ENCODE results near the gene KCNIP1.

KCNIP1 gene

GRCh38 chr5:170584003-170584402 lies 80.2 kb downstream of the KCNIP1 start:
- Mint-ChIP-seq H3K9me3 (peaks cover 7% of the 10 kb centered on the region), H3K27ac (no peak overlapping the region), H3K36me3 (no peaks in the 10 kb centered on the region), H3K4me1 (no peaks in the 10 kb centered on the region), H3K27me3 (peaks cover 15% of the 10 kb centered on the region), H3K4me3 (no peak overlapping the region)
- ATAC-seq (ENCODE audit: low read depth), result no peak
- DNase-seq (ENCODE audit: low spot score in 2 of 2), result no peak

GRCh38 chr5:170584450-170585058 lies 80.7 kb downstream of the KCNIP1 start:
- Mint-ChIP-seq H3K27me3 (peaks cover 18% of the 10 kb centered on the region), H3K9me3 (peaks cover 10% of the 10 kb centered on the region), H3K4me1 (no peaks in the 10 kb centered on the region), H3K4me3 (no peak overlapping the region), H3K36me3 (no peaks in the 10 kb centered on the region), H3K27ac (no peak overlapping the region)
- no peak for DNase-seq (ENCODE audit: low spot score in 2 of 2)
- no peak for ATAC-seq (ENCODE audit: low read depth)

GRCh38 chr5:170585273-170585948 lies 81.6 kb downstream of the KCNIP1 start:
- no peaks in the 10 kb centered on the region for H3K4me1 Mint-ChIP-seq
- DNase-seq (ENCODE audit: low spot score in 2 of 2) (no peak), ATAC-seq (ENCODE audit: low read depth) (no peak)
- H3K27ac Mint-ChIP-seq, result no peak overlapping the region
- peaks cover 10% of the 10 kb centered on the region for H3K9me3 Mint-ChIP-seq
- no peak overlapping the region for H3K4me3 Mint-ChIP-seq
- peaks cover 19% of the 10 kb centered on the region for H3K27me3 Mint-ChIP-seq
- H3K36me3 Mint-ChIP-seq, result no peaks in the 10 kb centered on the region

GRCh38 chr5:170587808-170588207 lies 84.0 kb downstream of the KCNIP1 start:
- H3K27me3 Mint-ChIP-seq, result peaks cover 21% of the 10 kb centered on the region
- H3K36me3 Mint-ChIP-seq, result no peaks in the 10 kb centered on the region
- H3K27ac Mint-ChIP-seq, result no peak overlapping the region
- DNase-seq (ENCODE audit: low spot score in 2 of 2) (no peak), ATAC-seq (ENCODE audit: low read depth) (no peak)
- no peaks in the 10 kb centered on the region for H3K4me1 Mint-ChIP-seq
- peaks cover 9% of the 10 kb centered on the region for H3K9me3 Mint-ChIP-seq
- no peak overlapping the region for H3K4me3 Mint-ChIP-seq

GRCh38 chr5:170589643-170590042 lies 85.8 kb downstream of the KCNIP1 start:
- ATAC-seq (ENCODE audit: low read depth) (no peak), DNase-seq (ENCODE audit: low spot score in 2 of 2) (no peak)
- H3K4me1 Mint-ChIP-seq, result no peaks in the 10 kb centered on the region
- no peak overlapping the region for H3K4me3 Mint-ChIP-seq
- H3K36me3 Mint-ChIP-seq, result no peaks in the 10 kb centered on the region
- H3K9me3 Mint-ChIP-seq, result peaks cover 3% of the 10 kb centered on the region
- H3K27me3 Mint-ChIP-seq, result peaks cover 13% of the 10 kb centered on the region
- H3K27ac Mint-ChIP-seq, result no peak overlapping the region

GRCh38 chr5:170590566-170590965 lies 86.7 kb downstream of the KCNIP1 start:
- no peak overlapping the region for H3K4me3 Mint-ChIP-seq
- no peak for ATAC-seq (ENCODE audit: low read depth)

GRCh38 chr5:170591054-170591453 lies 87.2 kb downstream of the KCNIP1 start:
- no peak for ATAC-seq (ENCODE audit: low read depth)
- DNase-seq (ENCODE audit: low spot score in 2 of 2), result no peak
- H3K36me3 Mint-ChIP-seq, result no peaks in the 10 kb centered on the region
- H3K4me3 Mint-ChIP-seq, result no peak overlapping the region
- no peaks in the 10 kb centered on the region for H3K4me1 Mint-ChIP-seq
- peaks cover 3% of the 10 kb centered on the region for H3K9me3 Mint-ChIP-seq
- no peak overlapping the region for H3K27ac Mint-ChIP-seq
- H3K27me3 Mint-ChIP-seq, result peaks cover 8% of the 10 kb centered on the region

More at GRCh38 chr5:170590566-170590965, 86.7 kb downstream of the KCNIP1 start:
- no peaks in the 10 kb centered on the region for H3K4me1 Mint-ChIP-seq
- H3K27me3 Mint-ChIP-seq, result peaks cover 10% of the 10 kb centered on the region
- no peaks in the 10 kb centered on the region for H3K36me3 Mint-ChIP-seq
- no peak overlapping the region for H3K27ac Mint-ChIP-seq
- peaks cover 3% of the 10 kb centered on the region for H3K9me3 Mint-ChIP-seq
- no peak for DNase-seq (ENCODE audit: low spot score in 2 of 2)

GRCh38 chr5:170596482-170597044 lies 92.7 kb downstream of the KCNIP1 start:
- no peak for ATAC-seq (ENCODE audit: low read depth)
- Mint-ChIP-seq H3K4me1 (no peaks in the 10 kb centered on the region), H3K36me3 (no peaks in the 10 kb centered on the region), H3K9me3 (no peaks in the 10 kb centered on the region), H3K27ac (no peak overlapping the region), H3K4me3 (no peak overlapping the region), H3K27me3 (peaks cover 5% of the 10 kb centered on the region)
- no peak for DNase-seq (ENCODE audit: low spot score in 2 of 2)

GRCh38 chr5:170597109-170597751 lies 93.4 kb downstream of the KCNIP1 start:
- Mint-ChIP-seq H3K9me3 (no peaks in the 10 kb centered on the region), H3K4me1 (no peaks in the 10 kb centered on the region), H3K4me3 (no peak overlapping the region), H3K27ac (no peak overlapping the region), H3K27me3 (peaks cover 3% of the 10 kb centered on the region), H3K36me3 (no peaks in the 10 kb centered on the region)
- no peak for DNase-seq (ENCODE audit: low spot score in 2 of 2)
- no peak for ATAC-seq (ENCODE audit: low read depth)

GRCh38 chr5:170597872-170598271 lies 94.1 kb downstream of the KCNIP1 start:
- no peak for ATAC-seq (ENCODE audit: low read depth)
- Mint-ChIP-seq H3K4me3 (no peak overlapping the region), H3K9me3 (no peaks in the 10 kb centered on the region), H3K27ac (no peak overlapping the region), H3K27me3 (peaks cover 3% of the 10 kb centered on the region), H3K36me3 (no peaks in the 10 kb centered on the region), H3K4me1 (no peaks in the 10 kb centered on the region)
- DNase-seq (ENCODE audit: low spot score in 2 of 2), result no peak

GRCh38 chr5:170599756-170600155 lies 95.9 kb downstream of the KCNIP1 start:
- no peak overlapping the region for H3K27ac Mint-ChIP-seq
- no peaks in the 10 kb centered on the region for H3K36me3 Mint-ChIP-seq
- no peak for ATAC-seq (ENCODE audit: low read depth)
- no peaks in the 10 kb centered on the region for H3K9me3 Mint-ChIP-seq
- H3K4me3 Mint-ChIP-seq, result no peak overlapping the region
- H3K27me3 Mint-ChIP-seq, result peaks cover 6% of the 10 kb centered on the region
- no peaks in the 10 kb centered on the region for H3K4me1 Mint-ChIP-seq
- DNase-seq (ENCODE audit: low spot score in 2 of 2), result no peak

- no peaks in the 10 kb centered on the region for H3K4me1 Mint-ChIP-seq
- ATAC-seq (ENCODE audit: low read depth), result no peak
- H3K9me3 Mint-ChIP-seq, result no peaks in the 10 kb centered on the region
- H3K4me3 Mint-ChIP-seq, result no peak overlapping the region
- no peak for DNase-seq (ENCODE audit: low spot score in 2 of 2)
- H3K36me3 Mint-ChIP-seq, result no peaks in the 10 kb centered on the region
- H3K27ac Mint-ChIP-seq, result no peak overlapping the region
- H3K27me3 Mint-ChIP-seq, result peaks cover 7% of the 10 kb centered on the region
Observed at GRCh38 chr5:170601619-170602018, 97.8 kb downstream of the KCNIP1 start.

- no peaks in the 10 kb centered on the region for H3K9me3 Mint-ChIP-seq
- ATAC-seq (ENCODE audit: low read depth), result no peak
- no peaks in the 10 kb centered on the region for H3K36me3 Mint-ChIP-seq
- H3K4me1 Mint-ChIP-seq, result no peaks in the 10 kb centered on the region
- no peak overlapping the region for H3K4me3 Mint-ChIP-seq
- H3K27me3 Mint-ChIP-seq, result peaks cover 9% of the 10 kb centered on the region
- H3K27ac Mint-ChIP-seq, result no peak overlapping the region
- DNase-seq (ENCODE audit: low spot score in 2 of 2), result no peak
Observed at GRCh38 chr5:170603109-170603508, 99.3 kb downstream of the KCNIP1 start.

All from memory B cell (primary cell).